Measurements from ENCODE around the gene TMEM59L. TPM values are rescaled to one million over a fixed set of nuclear protein-coding genes. Genes with fewer than 3 reads are reported as not detected.
A peak's percentile ranks its signal among the peaks of the same experiment; 100 is the strongest.

Gene TMEM59L
- total and polyA plus RNA-seq, 9 of the 15 experiments (the other 6 are each of a cell fraction or from before 2014, with no cell fraction given), result 0.37 TPM; not detected in 8

GRCh38 chr19:18660939-18661670 is 48.4 kb downstream of the TMEM59L start:
- Histone ChIP-seq H3K4me2 (ENCODE audit: insufficient read depth, low read length) (no peak overlapping the region), H2AFZ (ENCODE audit: low read depth, low read length) (no peak overlapping the region), H3K79me2 (ENCODE audit: control insufficient read depth, insufficient read depth, low read length) (no peaks in the 10 kb centered on the region), H3K36me3 (ENCODE audit: control insufficient read depth, insufficient read depth, low read length) (no peaks in the 10 kb centered on the region; the same call in 2 of the 3 replicates), H3K4me1 (replicated peaks in 1 of 2; ENCODE audit: control insufficient read depth in 2 of 2, insufficient read depth in 2 of 2, low read length in 2 of 2) (peaks cover 7 to 61% of the 10 kb centered on the region in 2 experiments; a peak in 4 of 5 replicates), H4K20me1 (replicated peaks; ENCODE audit: control insufficient read depth, insufficient read depth, low read length) (peaks cover 38% of the 10 kb centered on the region; the same call in 1 of the 2 replicates), H3K9ac (ENCODE audit: insufficient read depth in 1 of 2, low read depth in 2 of 2, low read length in 2 of 2) (0 out of 4 replicates have a peak overlapping the region, but pooled peaks of 1 of the 2 experiments have one; percentile 16), H3K4me3 (no peak overlapping the region), H3K27ac (ENCODE audit: extremely low read depth, low read depth, low read length) (no peak overlapping the region), H3K27me3 (ENCODE audit: control insufficient read depth in 2 of 2, insufficient read depth in 2 of 2, low read length in 2 of 2) (no peaks in the 10 kb centered on the region), H3K9me1 (ENCODE audit: control insufficient read depth, insufficient read depth, low read length) (no peaks in the 10 kb centered on the region), H3K9me3 (replicated peaks; ENCODE audit: control insufficient read depth, insufficient read depth, low read depth, low read length) (no peaks in the 10 kb centered on the region)
- ATAC-seq, result no peak
- ChIA-PET POLR2A (interaction anchor here (0.7 kb wide), 1 partner anchor 89 kb away, joined by 4 read pairs; no protein-coding TSS in a partner anchor), CTCF (ENCODE audit: low intra/inter-chr PET ratio) (no interaction called here)
- WGBS (ENCODE audit: insufficient coverage, low coverage, missing lambda C conversion rate), result 74% methylated on average over 10 of the region's 10 CpGs
- no peak for TF ChIP-seq DPF2 (IDR thresholded peaks at IDR 0.05)
- TF ChIP-seq ZNF24 (IDR thresholded peaks at IDR 0.05), result no peak
- TF ChIP-seq NR2F6 (CRISPR knock-in tag; IDR thresholded peaks at IDR 0.05), result no peak
- TF ChIP-seq ZNF175 (CRISPR knock-in tag; IDR thresholded peaks at IDR 0.05; ENCODE audit: low read depth), result no peak
- in situ Hi-C loops (cut with MboI), result no loop called here
- no peak for FAIRE-seq
- intact Hi-C loops (cut with micrococcal nuclease), result no loop called here
- DNase-seq (ENCODE audit: extremely low read depth in 1 of 4, low spot score in 3 of 4), result no peak
- BruUV-seq (replicated peaks), result no TSS peak
